Endometrial microvascular endothelial cells (primary cell): Measurements from ENCODE around the gene KIF20B. TPM values are rescaled to one million over a fixed set of nuclear protein-coding genes. Genes with fewer than 3 reads are reported as not detected.

Experiments used
- in situ Hi-C: cut with HindIII; loops from 2 replicates; pipeline ENCODE4 v1.10.0; 2017; ENCODE audit warnings: low sequenced_read_pairs, low pct_unique_long_range_greater_than_20kb; ENCODE audit errors: inconsistent ontology term
- total RNA-seq: library from RNA; depleted of rRNA; stranded (reverse); fragments of >200 nt; gene quantifications from one replicate; pipeline ENCODE4 v1.2.3, GENCODE V29; 2015; ENCODE audit errors: inconsistent ontology term

The KIF20B gene, protein sequence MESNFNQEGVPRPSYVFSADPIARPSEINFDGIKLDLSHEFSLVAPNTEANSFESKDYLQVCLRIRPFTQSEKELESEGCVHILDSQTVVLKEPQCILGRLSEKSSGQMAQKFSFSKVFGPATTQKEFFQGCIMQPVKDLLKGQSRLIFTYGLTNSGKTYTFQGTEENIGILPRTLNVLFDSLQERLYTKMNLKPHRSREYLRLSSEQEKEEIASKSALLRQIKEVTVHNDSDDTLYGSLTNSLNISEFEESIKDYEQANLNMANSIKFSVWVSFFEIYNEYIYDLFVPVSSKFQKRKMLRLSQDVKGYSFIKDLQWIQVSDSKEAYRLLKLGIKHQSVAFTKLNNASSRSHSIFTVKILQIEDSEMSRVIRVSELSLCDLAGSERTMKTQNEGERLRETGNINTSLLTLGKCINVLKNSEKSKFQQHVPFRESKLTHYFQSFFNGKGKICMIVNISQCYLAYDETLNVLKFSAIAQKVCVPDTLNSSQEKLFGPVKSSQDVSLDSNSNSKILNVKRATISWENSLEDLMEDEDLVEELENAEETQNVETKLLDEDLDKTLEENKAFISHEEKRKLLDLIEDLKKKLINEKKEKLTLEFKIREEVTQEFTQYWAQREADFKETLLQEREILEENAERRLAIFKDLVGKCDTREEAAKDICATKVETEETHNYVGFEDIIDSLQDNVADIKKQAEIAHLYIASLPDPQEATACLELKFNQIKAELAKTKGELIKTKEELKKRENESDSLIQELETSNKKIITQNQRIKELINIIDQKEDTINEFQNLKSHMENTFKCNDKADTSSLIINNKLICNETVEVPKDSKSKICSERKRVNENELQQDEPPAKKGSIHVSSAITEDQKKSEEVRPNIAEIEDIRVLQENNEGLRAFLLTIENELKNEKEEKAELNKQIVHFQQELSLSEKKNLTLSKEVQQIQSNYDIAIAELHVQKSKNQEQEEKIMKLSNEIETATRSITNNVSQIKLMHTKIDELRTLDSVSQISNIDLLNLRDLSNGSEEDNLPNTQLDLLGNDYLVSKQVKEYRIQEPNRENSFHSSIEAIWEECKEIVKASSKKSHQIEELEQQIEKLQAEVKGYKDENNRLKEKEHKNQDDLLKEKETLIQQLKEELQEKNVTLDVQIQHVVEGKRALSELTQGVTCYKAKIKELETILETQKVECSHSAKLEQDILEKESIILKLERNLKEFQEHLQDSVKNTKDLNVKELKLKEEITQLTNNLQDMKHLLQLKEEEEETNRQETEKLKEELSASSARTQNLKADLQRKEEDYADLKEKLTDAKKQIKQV (N-terminal part only)
- total RNA-seq, result 14.9 TPM

- in situ Hi-C loops, result no loop called here
Measured at GRCh38 chr10:89701242-89702120, at the start of gene KIF20B. Gene KIF20B, plus strand, starts transcription at chr10:89701590. Its CDS starts 3,705 bp downstream, at chr10:89705295.

DNA sequence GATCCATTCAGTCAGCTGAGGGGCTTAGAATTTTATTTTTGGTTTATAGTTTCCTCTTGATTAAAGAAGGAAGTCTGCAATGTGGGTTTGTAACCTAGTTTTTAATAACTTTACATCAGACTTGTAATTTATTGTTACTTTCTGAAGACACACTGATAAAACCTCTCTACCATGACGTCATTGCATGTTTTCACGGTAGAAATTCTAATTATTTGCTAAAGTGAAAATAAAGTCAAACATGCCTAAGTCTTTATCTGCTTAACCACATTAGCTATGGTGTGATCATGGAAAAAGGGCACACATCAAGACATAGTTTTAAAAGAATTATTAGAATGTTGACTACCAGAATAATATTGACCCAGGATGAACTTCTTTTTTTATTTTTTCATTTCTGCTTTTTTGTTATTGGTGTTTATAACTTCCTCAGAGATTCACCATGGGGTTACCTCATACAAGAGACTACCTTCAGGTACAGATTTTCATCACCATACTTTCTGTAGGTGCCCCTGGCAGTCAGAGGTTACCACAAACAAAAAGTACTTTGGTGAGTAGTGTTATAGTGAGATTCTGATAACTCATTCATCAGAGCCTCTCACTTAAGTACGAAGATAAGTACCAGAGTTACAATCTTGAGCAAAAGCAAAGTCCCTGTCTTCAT, 49.3 kb upstream of the KIF20B start:
- in situ Hi-C loops, result no loop called here

- in situ Hi-C loops, result no loop called here
Measured at GRCh38 chr10:89652806-89653370, 48.5 kb upstream of the KIF20B start.

- in situ Hi-C loops, result no loop called here
Measured at GRCh38 chr10:89653410-89653869, 48.0 kb upstream of the KIF20B start.

DNA sequence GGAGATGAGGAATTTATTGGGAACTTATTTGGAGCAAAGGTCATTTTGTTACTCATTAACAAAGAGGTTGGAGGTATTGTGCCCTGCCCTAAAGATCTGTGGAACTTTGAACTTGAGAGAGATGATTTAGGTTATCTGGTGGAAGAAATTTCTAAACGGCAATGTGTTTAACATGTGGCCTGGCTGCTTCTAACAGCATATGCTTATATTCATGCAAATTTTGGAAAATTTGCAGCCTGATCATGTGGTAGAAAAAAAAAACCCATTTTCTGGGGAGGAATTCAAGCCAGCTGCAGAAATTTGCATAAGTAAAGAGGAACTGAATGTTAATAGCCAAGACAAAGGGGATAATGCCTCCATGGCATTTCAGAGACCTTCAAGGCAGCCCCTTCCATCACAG, 45.7 kb upstream of the KIF20B start:
- in situ Hi-C loops, result no loop called here

- in situ Hi-C loops, result no loop called here
Measured at GRCh38 chr10:89657302-89657701, 44.1 kb upstream of the KIF20B start.

GRCh38 chr10:89659143-89660131, 42.0 kb upstream of the KIF20B start:
- in situ Hi-C loops, result no loop called here

- in situ Hi-C loops, result no loop called here
Measured at GRCh38 chr10:89662596-89662995, 38.8 kb upstream of the KIF20B start.

DNA sequence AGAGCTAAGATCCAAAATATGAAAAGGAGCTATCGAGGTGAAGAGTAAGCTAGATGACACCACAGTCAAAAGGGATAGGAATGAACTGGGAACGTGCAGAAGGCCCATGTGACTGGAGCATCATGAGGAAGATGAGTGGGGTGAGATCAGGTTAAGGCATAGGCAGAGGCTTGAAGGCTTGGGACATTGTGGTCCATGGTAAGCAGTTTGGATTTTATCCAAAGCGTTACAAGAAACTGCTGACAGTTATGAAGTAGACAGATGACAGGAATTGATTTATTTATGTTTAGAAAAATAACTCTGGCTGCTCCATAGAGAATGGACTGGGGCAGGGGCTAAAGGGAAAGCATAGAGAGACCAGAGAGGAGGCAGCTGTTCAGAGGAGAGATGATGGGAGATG, 38.2 kb upstream of the KIF20B start:
- in situ Hi-C loops, result no loop called here

DNA sequence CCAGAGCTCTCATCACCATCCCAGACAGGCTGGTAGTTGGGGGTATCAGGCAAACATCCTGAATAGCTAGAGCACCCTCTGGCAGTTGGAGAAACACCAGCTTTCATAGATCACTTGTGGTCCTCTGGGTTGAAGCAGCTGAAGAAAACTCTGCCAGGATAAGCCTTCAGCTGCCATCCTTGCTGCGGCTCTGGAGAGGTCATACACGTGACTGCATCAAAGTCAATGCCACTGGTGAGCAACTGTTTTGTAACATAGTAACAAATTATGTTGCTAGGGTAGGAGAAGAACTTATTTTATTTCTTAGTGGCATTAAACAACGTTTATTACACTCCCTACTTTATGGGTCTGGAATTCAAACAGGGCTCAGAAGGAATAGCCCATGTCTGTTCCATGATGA, 37.2 kb upstream of the KIF20B start:
- in situ Hi-C loops, result no loop called here

DNA sequence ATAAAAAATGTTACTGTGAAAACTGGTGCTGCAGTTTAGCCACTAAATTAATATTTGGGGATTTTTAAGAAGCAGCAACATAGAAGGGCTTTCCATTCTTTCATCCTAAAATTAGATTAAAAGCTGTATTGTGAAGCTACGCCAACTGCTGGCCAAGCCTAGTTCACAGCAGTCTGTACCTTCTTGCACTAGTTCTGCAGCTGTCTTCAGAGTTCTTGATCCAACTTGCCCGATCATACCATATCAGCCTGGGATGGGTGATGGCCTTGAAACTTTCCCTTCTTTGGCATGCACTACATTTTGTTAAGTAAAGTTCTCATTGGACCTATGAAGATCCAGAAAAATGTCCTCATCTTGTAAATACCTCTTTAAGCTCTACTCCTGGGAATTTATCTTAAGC, 36.1 kb upstream of the KIF20B start:
- in situ Hi-C loops, result no loop called here

DNA sequence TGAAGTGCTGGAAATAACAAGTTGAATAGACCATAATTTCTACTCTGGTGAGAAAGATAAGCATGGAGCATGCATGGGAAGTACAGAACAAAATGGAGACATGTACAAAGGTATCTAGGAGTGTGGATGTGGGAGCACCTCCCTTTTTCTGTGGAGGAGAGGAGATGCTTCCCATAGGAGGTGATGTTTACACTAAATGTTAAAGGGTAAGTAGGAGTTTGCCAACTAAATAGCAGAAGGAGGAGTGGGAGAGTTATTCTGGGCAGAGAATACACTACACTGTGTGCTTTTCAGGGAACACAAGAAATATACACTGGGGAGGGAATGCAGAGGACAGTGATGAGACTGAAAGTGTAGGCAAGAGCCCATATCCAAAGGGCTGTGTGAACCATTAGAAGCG, 35.3 kb upstream of the KIF20B start:
- in situ Hi-C loops, result no loop called here

DNA sequence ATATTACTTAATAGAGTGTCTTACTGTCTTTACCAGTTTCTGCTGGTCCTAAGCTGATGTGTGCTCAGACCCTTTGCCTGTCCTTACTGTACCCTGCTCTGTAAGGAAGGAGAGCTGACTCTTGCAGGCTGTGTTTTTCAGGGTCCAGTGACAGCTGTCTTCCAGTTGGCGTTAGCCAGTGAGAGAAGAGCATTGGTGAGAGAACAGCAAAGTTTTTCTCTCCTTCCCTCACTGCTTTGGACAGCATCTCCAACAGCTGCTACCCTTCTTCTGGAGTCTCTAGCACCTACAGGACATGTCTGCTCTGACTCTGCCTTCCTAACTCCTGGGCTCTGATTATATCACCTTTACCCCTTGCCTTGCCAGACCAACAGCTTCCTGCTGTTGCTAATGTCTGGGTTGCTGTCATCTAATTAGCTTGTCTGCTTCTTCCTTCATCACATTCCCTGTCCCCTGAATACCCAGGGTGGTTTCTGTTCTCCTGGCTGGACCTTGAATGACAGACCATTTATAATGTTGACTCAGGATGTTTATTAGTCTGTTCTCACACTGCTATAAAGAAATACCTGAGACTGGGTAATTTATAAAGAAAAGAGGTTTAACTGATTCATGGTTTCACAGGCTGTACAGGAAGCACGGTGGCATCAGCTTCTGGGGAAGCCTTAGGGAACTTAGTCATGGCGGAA, 32.9 kb upstream of the KIF20B start:
- in situ Hi-C loops, result no loop called here

- in situ Hi-C loops, result no loop called here
Measured at GRCh38 chr10:89669985-89670384, 31.4 kb upstream of the KIF20B start.

DNA sequence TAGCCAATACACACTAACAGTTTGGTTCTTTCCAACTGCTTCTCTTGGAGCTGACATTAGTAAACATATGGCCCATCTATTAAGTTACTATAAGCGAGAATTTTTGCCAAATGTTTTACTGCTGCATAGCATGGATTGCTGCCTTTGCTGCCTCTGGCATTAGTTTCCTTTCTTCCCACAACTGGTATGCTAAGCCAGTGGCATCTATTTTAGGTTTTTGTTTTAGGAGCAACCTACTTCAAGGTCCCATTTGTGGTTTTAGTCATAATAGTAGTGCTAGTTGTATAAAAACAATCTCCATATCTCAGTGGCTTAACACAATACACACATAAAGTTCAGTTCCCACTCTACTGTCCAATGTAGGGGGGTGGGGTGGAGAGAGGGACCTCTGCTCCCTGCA, 30.5 kb upstream of the KIF20B start:
- in situ Hi-C loops, result no loop called here

DNA sequence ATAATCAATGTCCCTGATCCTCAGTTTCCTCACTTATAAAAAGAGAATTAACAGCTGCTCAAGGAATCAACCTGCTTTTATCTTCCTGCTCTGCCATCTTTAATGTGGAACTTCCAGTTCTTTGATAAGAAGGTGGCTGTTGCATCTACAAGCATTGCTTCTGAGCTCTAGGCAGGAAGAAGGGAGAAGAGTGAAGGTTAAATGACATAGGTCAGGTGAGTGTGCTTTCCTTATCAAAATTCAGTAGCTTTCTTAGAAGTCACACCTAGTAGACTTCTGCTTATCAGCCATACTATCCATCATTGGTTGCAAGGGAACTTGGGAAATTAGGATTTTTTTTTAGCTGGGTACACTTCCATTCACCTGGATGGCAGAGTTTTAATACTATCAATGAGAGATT, 24.0 kb upstream of the KIF20B start:
- in situ Hi-C loops, result no loop called here
